ENCODE measurements around the gene MRPL14.

DNA sequence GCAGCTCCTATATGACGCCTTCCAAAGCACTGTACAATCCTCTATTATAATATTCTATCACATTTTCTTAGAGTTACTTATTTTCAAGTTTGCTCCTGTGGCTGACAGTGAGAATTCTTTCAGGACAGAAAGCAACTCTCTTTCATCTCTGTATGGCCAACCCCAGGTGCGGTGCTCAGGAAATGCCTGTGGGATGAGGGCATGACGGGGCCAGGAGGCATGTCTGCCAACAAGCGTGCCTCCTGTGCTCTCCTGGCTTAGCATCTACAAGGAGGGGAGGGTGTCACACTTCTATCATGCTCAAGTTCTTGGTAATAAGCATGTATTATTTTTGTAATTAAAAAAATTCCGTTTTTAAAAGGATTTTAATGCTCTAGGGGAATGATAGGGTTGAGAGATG is 11.4 kb downstream of the MRPL14 start:
- TF ChIP-seq, protein P1, sequence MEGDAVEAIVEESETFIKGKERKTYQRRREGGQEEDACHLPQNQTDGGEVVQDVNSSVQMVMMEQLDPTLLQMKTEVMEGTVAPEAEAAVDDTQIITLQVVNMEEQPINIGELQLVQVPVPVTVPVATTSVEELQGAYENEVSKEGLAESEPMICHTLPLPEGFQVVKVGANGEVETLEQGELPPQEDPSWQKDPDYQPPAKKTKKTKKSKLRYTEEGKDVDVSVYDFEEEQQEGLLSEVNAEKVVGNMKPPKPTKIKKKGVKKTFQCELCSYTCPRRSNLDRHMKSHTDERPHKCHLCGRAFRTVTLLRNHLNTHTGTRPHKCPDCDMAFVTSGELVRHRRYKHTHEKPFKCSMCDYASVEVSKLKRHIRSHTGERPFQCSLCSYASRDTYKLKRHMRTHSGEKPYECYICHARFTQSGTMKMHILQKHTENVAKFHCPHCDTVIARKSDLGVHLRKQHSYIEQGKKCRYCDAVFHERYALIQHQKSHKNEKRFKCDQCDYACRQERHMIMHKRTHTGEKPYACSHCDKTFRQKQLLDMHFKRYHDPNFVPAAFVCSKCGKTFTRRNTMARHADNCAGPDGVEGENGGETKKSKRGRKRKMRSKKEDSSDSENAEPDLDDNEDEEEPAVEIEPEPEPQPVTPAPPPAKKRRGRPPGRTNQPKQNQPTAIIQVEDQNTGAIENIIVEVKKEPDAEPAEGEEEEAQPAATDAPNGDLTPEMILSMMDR (IDR thresholded peaks at IDR 0.05) = no peak
- TF ChIP-seq POLR2A (IDR thresholded peaks at IDR 0.05) = no peak

All from esophagus squamous epithelium (tissue), 4 donors.